ENCODE measurements around the gene BEST4. TPM values are rescaled to one million over a fixed set of nuclear protein-coding genes. Genes with fewer than 3 reads are reported as not detected.
"Not testable (repeated sequence)": the region's sequence is repeated elsewhere in the genome, so short reads cannot be mapped to it uniquely, and the experiment has no call there.

The BEST4 gene
- total RNA-seq, 1 donor from 2014 or later, result 0.12 TPM

DNA sequence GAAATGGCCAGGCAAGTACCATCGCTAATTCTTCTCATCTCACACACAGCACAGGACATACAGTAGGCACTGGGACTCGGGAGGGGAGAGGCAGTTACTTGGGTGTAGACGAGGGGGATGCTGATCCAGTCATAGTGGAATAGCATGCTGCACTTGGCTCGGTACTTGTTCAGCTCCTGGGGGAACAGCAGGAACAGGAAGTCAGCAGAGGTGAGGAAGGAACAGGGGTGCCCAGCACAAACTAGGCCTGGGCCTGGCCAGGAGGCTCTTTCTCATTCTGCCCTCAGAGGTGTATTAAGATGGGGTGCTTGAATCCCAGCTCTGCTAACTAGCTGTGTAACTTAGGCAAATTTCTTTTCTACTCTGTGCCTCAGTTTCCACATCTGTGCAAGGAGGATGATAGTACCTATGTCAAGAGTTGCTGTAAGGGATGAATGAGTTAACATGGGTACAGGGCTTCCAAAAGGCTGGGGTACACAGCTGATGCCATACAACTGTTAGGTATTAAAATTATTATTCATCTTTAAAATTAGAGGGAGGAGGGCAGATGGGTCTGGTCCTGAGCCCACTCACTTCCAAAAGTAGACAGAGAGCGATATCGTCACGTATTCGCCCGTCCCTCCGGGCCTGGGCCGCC is 2.4 kb downstream of the BEST4 start:
- no peak for ATAC-seq
- intact Hi-C loops (cut with micrococcal nuclease), result no loop called here
- no peak for DNase-seq

DNA sequence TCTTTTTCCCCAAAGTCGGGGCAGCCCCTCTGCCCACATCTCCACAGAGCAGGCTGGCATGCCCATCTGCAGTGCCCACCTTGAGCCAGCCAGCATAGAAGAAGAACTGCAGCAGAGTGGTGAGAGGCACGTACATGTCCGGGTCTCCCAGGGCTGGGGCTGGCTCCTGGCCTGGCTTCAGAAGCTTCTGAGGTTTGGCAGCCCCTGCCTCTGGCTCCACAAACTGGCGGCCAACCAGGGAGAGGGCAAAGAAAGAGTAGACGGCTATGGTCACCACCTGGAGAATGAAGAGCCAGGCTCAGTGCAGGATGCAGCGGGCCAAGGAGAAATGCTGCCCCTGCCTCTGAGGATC is 3.0 kb downstream of the BEST4 start:
- ATAC-seq (no peak), DNase-seq (no peak)
- intact Hi-C loops (cut with micrococcal nuclease), result no loop called here

- peak; percentile 32 for ATAC-seq
- intact Hi-C loops (cut with micrococcal nuclease), result no loop called here
These were observed 3.6 kb downstream of the BEST4 start for GRCh38 chr1:44784094-44785028.

GRCh38 chr1:44783697-44784093 is 4.3 kb downstream of the BEST4 start:
- intact Hi-C loops (cut with micrococcal nuclease), result no loop called here
- DNase-seq (no peak), ATAC-seq (no peak)

More at GRCh38 chr1:44784094-44785028, 3.6 kb downstream of the BEST4 start:
- DNase-seq, result peak; percentile 60

- no peak for ATAC-seq
- DNase-seq, result no peak
- intact Hi-C loops (cut with micrococcal nuclease), result no loop called here
These were observed 7.3 kb downstream of the BEST4 start for GRCh38 chr1:44780583-44781121.

DNA sequence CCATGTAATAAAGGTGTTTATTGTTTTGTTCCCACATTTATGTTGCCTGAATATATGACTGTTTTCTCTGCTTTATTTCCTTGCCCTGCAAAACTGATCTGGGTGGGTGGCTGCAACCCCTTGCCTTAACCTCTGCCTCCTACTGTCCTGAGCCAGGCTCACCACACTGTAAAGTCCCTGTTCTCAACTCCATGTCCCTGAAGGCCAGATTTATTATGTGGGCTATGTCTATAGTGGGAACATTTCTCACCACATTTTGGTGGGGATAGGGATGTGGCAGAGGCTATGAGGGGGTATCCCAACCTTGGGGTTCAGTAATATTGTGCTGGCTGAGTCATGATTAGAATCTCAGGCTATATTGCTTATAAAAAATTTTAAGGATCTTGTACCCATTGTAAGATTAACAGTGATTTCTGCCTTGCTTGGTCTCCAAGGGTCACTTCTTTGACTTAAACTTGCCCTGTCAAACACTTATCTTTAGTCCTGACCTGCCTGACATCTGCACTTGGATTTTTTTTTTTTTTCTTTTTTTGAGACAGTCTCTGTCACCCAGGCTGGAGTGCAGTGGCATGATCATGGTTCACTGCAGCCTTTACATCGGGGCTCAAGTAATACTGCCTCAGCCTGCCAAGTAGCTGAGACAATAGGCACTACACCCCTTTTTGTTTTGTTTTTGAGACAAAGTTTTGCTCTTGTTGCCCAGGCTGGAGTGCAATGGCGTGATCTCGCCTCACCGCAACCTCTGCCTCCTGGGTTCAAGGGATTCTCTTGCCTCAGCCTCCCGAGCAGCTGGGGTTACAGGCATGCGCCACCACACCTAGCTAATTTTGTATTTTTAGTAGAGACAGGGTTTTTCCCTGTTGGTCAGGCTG is 9.0 kb downstream of the BEST4 start:
- ATAC-seq (no peak), DNase-seq (no peak)
- intact Hi-C loops (cut with micrococcal nuclease), result no loop called here

- intact Hi-C loops (cut with micrococcal nuclease), result no loop called here
- ATAC-seq (no peak), DNase-seq (no peak)
These were observed 9.9 kb downstream of the BEST4 start for GRCh38 chr1:44777969-44778635.

GRCh38 chr1:44777547-44777946 is 10.4 kb downstream of the BEST4 start:
- ATAC-seq (no peak), DNase-seq (no peak)
- intact Hi-C loops (cut with micrococcal nuclease), result no loop called here

- intact Hi-C loops (cut with micrococcal nuclease), result no loop called here
- ATAC-seq (no peak), DNase-seq (no peak)
These were observed 11.3 kb downstream of the BEST4 start for GRCh38 chr1:44776730-44777068.

DNA sequence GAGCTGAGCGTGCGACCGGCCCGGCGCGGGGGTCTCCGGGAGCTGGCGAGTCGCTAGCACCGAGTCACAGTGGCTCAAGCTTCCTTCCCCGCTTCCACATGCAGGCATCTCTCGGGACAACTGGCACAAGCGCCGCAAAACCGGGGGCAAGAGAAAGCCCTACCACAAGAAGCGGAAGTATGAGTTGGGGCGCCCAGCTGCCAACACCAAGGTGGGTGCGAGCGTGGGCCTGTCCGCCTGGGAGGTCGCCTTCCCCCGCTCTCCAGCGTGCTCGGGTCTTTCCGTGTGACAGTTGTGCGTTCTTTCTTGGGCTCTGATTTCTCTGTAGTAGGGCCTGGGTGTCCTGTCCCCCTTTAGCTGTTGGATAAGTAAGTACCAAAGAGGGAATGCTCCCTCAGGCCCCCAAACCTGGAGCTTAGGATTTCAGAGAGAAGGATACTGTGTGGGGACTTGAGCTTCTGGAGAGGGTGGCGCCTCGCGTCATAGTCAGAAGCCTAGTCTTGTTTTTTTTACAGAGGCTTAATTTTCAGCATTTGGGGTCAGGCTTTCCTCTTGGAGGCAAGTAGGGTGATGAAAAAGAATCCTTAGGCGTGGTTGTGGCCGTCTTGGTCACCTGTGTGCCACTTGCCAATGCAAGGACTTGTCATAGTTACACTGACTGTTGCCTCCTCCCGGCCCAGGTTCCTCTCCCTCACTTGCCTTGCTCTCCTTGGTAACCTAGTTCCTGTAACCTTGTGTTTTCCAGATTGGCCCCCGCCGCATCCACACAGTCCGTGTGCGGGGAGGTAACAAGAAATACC is 11.8 kb downstream of the BEST4 start:
- ATAC-seq, result peak; percentile 16
- no peak for DNase-seq
- intact Hi-C loops (cut with micrococcal nuclease), result no loop called here

- peak; percentile 94 for ATAC-seq
- peak; percentile 92 for DNase-seq
- intact Hi-C loops (cut with micrococcal nuclease), result no loop called here
These were observed 12.7 kb downstream of the BEST4 start, which contains the start of gene RPS8 for GRCh38 chr1:44775078-44775929. RPS8 (plus strand) TSS chr1:44775540; CDS start chr1:44775597, 57 bp downstream.

DNA sequence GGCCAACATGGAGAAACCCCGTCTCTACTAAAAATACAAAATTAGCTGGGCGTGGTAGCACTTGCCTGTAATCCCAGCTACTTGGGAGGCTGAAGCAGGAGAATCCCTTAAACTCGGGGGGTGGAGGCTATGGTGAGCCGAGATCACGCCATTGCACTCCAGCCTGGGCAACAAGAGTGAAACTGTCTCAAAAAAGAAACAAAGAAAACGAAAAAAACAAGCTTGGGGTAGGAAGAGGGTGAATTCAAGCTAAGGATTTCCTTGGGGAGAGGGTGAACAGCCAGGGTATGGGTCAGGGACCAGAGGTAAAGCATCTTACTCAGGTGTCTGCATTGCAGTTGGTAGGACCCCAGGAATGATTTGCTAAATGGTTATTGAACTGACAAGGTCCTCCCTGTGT is 21.5 kb downstream of the BEST4 start:
- intact Hi-C loops (cut with micrococcal nuclease); ATAC-seq; DNase-seq: not testable (repeated sequence)

DNA sequence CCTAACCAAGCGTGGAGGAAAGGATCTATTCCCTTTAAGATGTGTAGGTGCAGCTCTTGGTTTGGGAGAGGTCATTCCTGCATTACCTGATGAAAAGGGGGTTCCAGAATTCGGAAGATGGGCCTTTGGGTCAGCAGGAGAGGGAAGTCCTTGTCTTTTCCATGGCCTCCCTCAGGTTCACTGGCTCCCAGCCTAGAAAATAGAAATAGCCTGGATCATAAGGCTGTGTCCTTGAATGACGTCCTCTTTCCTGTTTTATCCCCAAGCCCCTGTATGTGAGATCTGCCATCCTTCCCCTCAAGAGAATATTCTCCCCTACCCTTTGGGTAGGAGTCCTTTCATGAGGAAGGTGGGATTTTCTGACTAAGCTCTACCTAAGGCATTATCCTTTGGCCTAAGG is 27.1 kb downstream of the BEST4 start:
- DNase-seq, result no peak
- peak; percentile 80 for ATAC-seq
- intact Hi-C loops (cut with micrococcal nuclease), result no loop called here

GRCh38 chr1:44759077-44759476 is 28.9 kb downstream of the BEST4 start:
- DNase-seq (no peak), ATAC-seq (no peak)
- intact Hi-C loops (cut with micrococcal nuclease), result no loop called here

GRCh38 chr1:44757420-44757819 is 30.6 kb downstream of the BEST4 start:
- ATAC-seq, result no peak
- no peak for DNase-seq
- intact Hi-C loops (cut with micrococcal nuclease), result no loop called here

- no peak for DNase-seq
- ATAC-seq, result no peak
- intact Hi-C loops (cut with micrococcal nuclease), result no loop called here
These were observed 40.1 kb downstream of the BEST4 start for GRCh38 chr1:44747878-44748277.

DNA sequence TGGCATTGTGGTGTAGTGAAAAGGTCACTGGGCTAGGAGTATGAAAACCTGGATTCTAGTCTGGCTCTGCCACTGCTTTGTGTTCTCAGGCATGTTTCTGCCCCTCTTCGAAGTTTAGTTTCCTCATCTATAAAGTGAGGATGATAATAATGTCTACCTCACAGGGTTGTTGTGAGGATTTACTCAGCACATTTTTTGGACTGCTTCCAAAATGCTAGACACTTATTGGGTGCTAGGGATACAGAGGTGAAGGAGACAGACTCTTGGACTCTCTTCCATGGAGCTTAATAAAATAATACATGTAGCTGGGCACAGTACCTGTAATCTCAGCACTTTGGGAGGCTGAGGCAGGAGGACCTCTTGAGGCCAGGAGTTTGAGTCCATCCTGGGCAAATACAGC is 44.8 kb downstream of the BEST4 start:
- ATAC-seq (no peak), DNase-seq (no peak)
- intact Hi-C loops (cut with micrococcal nuclease), result no loop called here

Measured in left ventricle myocardium superior (tissue), 1 donor.